ENCODE measurements around the gene GDPD5.

- no peak for TF ChIP-seq CTCF (IDR thresholded peaks at IDR 0.05)
- no peak for TF ChIP-seq POLR2A (IDR thresholded peaks at IDR 0.05)
Measured at GRCh38 chr11:75536786-75537641, 11.3 kb upstream of the GDPD5 start.
